GM12875 (cell line): ENCODE results near the gene HPS1.
A peak's percentile ranks its signal among the peaks of the same experiment; 100 is the strongest.

Experiments
- H3K4me3 ChIP-seq: one replicate; pipeline ENCODE4 v1.5.1; 2011; ENCODE audit warnings: low read depth, low read length, control low read depth
- TF ChIP-seq, protein P1 (sequence below): IDR thresholded peaks from 2 replicates; pipeline ENCODE4 v1.5.1; 2011; ENCODE audit warnings: low read depth, mild to moderate bottlenecking, control low read depth, inconsistent platforms, low read length, moderate library complexity, borderline replicate concordance; ENCODE audit not compliant: insufficient read depth

Gene HPS1

DNA sequence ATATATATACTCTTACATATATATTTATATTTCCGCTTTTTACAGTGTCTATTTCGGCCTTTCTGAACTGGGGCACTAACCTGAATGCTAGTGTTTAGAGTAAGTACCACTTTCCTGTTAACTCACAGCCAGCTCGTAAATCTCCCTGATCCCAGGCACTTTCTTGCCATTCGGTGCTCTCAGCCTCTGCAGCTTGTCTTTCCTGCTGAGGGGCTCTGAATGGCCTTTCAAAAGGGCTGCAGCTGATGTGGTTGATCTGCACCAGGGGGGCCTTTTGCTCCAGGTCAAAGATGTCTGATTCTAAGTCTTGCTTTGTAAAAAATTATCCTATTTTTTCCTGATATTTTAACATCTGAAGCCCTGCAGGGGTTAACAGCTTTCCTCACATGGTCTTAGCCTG is 25.5 kb upstream of the HPS1 start:
- H3K4me3 ChIP-seq, result no peak overlapping the region
- TF ChIP-seq, protein P1, sequence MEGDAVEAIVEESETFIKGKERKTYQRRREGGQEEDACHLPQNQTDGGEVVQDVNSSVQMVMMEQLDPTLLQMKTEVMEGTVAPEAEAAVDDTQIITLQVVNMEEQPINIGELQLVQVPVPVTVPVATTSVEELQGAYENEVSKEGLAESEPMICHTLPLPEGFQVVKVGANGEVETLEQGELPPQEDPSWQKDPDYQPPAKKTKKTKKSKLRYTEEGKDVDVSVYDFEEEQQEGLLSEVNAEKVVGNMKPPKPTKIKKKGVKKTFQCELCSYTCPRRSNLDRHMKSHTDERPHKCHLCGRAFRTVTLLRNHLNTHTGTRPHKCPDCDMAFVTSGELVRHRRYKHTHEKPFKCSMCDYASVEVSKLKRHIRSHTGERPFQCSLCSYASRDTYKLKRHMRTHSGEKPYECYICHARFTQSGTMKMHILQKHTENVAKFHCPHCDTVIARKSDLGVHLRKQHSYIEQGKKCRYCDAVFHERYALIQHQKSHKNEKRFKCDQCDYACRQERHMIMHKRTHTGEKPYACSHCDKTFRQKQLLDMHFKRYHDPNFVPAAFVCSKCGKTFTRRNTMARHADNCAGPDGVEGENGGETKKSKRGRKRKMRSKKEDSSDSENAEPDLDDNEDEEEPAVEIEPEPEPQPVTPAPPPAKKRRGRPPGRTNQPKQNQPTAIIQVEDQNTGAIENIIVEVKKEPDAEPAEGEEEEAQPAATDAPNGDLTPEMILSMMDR, result no peak

DNA sequence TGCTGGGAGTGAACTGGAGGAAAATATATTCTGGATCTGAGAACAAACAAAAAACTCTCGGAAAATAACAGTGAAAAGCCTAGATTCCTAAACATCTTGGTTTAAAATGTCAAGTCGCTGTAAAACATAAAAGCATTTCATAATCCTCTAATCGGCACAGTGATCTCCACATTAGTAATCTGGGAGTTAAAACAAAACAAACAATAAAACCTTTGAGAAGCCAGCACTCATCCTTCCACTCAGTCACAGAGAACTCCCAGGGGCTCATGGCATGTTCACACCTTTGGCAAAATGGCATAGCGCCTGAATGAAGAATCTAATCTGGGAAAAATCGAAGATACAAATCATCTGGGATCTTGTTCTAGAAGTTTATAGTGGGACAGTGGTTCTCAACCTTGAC is 24.1 kb upstream of the HPS1 start:
- TF ChIP-seq, protein P1, result no peak
- no peak overlapping the region for H3K4me3 ChIP-seq

DNA sequence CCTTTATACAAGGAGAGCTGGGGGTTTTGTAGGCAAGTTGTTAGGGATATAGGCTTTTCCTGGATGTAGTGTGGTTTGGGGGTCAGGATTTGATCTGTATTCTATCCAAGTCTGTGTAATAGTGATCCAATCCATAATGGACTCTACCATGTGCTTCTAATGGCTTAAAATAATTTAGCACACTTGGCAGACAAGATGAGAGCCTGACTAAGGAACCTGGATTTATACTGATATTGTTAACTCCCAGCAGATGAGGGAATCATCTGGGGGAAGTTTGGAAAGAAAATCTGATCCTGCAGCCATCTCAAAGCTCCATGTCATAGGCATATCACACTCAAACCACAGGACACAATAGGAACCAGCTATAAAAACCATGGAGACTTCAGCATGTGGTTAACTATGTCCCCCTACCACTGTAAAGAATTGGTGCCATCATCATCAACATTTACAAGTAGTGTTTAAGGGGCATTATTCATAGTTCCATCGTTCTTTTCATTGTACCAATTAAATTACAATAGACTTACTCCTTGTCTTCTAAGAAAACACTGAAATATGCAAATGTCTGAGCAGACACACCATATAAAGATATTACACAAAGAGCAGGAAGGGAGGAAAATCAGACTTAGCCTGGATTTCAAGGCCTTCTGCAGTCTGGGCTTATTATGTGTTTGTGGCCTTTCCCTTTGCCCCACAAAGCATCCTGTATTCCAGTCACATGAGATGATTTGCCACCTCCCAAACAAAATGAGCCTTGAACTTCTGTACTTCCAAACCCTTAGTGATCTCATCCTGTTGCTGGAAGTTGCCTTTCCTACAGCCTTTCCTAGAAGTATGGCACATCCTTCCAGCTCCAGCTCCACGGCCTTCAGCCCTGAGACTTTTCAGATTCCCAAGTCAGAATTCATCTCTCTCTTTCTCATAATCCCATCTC is 22.5 kb upstream of the HPS1 start:
- TF ChIP-seq, protein P1, result no peak
- H3K4me3 ChIP-seq, result no peak overlapping the region

DNA sequence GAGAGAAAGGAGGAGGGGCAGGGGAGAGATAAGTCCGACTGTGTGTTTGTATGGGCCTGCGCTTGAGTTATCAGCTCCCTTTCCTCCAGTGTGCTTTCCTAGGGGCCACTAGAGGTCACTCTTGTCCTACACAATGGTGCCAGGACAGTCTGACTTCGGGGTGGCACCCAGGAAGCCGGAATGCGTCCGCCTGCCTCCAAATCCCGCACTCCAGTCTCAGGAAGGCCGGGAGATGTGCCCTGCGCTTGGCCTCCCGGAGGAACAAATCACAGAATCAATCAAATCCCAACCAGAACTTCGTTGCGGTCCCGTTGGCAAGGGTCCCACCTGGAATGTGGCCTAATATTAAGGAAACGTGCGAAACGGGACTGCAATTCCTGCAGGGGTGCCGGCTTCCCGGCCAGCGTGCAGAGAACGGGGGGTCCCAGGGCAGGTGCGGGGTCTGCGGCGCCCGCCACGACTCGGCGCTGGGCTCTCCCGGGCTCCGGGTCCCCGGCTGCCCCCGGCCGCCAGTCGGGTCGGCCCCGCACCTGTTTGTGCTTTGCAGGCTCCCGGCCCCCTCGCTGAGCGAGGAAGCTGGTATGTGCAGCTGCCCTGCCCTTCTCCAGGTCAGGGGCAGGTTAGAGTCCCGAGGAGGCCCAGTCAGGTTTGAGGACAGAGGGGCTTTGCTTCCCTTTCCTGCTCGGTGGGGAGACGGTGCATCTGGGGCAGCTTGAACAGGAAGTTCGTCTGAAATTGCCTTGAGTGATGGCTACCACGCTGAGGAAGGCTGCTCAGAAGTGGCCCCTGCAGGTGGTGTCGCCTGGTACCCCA is 21.0 kb upstream of the HPS1 start:
- TF ChIP-seq, protein P1, result peak; percentile 78
- H3K4me3 ChIP-seq, result peak overlapping the region; percentile 46

DNA sequence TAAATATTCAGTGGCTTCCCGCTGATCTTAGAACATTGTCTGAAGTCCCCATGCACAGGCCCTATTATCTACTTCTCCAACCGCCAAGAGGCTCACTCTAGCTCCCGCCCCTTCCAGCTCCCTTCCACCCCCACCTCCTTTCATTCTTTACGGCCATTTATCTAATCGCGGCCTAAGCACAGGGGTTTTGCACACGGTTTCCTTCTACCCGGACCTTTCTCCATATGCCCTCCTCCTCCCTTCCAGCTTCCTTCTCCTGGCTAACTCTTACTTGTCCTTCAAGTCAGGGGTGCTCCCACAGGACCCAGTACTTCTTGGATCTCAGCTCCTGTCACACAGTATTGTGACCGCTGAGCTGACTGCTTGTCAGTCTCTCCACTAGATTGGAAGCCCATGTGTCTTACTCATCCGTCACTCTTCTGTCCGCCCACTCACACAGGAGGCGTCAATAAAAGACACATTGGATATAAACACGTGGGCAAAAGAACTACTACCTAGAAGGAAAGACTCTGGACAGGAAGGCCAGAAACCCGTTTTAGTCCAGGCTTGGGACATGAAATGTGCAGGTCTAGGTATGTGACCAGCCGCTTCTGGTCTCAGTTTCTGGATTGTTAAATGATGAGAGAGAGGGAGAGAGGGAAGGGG is 20.2 kb upstream of the HPS1 start:
- TF ChIP-seq, protein P1, result no peak
- H3K4me3 ChIP-seq, result no peak overlapping the region

DNA sequence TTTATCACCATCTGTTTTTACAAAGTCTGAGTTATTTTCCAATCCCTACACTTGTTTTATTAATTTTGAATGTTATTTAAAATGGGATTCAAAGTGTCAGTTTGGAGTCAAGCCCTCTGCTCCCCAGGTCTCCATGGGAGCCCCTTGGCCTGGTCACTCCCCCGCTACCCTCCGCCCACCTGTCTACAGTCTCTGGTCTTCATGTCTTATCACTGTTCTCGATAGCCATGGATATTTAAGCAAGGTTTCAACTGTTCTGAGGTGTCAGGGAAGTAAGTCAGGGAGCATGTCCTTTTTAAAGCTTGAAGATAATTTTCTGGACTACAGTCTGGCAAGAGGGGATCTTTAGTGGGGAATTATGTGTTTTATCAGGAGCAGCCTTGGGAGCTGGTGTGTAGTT is 19.1 kb upstream of the HPS1 start:
- TF ChIP-seq, protein P1, result no peak
- no peak overlapping the region for H3K4me3 ChIP-seq
